WTC11 (cell line): ENCODE data around the gene RGL2.

ENCODE experiments used
- FOXJ3 ChIP-seq: sonication (generic); formaldehyde crosslinking; IDR thresholded peaks from 2 replicates; pipeline ENCODE4 v1.9.0; 2021; ENCODE audit warnings: missing genetic modification reagents, mild to moderate bottlenecking, borderline replicate concordance
- NFYB ChIP-seq: sonication (generic); formaldehyde crosslinking; conservative IDR thresholded peaks from 2 replicates; pipeline ENCODE4 v1.8.0; 2022; ENCODE audit warnings: low read depth, missing genetic modification reagents
- ZBTB21 ChIP-seq: sonication (generic); formaldehyde crosslinking; IDR thresholded peaks from 2 replicates; pipeline ENCODE4 v1.8.1; 2023; ENCODE audit warnings: mild to moderate bottlenecking, missing genetic modification reagents, borderline replicate concordance
- TF ChIP-seq, protein P1 (sequence below): sonication (generic); formaldehyde crosslinking; conservative IDR thresholded peaks from 2 replicates; pipeline ENCODE4 v1.8.1; 2022; ENCODE audit warnings: mild to moderate bottlenecking, missing genetic modification reagents
- TF ChIP-seq, protein P2 (sequence below): fragments of 200-600 bp; IDR thresholded peaks from 2 replicates; pipeline ENCODE4 v1.8.0; 2022; ENCODE audit warnings: antibody characterized with exemption
- TF ChIP-seq, protein P3 (sequence below): sonication (generic); formaldehyde crosslinking; IDR thresholded peaks from 2 replicates; pipeline ENCODE4 v1.8.0; 2022; ENCODE audit warnings: mild to moderate bottlenecking, missing genetic modification reagents
- TF ChIP-seq, protein P4 (sequence below): sonication (generic); formaldehyde crosslinking; IDR thresholded peaks from 2 replicates; pipeline ENCODE4 v1.8.1; 2023; ENCODE audit warnings: mild to moderate bottlenecking, missing genetic modification reagents, borderline replicate concordance

DNA sequence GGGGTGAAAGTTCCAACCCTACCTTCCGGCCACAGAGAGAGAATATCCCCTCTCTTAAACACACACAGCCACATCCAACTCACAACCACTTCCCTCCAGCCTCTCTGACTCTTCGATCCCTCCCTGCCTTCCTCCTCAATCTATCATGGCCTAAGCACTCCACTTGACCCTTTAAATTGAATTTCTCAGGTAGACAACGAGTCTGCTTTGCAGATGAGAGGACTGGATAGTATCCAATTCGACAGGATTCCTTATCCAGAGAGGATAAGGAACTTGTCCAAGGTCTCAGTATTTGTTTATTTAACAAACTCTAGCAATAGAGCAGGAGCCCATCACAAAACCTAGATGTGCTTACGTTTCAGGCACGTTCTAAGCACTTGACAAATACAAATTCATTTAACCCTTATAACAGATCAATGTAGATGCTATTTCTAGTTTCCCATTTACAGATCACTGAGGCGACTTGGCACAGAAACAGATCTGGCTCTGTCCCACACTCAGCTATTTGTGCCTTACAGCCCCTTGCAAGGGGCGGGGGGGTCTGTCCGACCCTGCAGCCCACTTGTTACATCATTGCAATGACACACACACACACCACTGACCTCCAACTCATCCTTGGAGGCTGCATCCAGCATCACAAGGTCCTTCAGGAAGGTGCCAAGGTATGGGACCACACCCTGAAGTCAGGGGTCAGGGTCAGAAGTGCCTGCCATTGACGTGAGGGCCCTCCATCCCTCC lies 4.5 kb downstream of the RGL2 start:
- TF ChIP-seq, protein P1, sequence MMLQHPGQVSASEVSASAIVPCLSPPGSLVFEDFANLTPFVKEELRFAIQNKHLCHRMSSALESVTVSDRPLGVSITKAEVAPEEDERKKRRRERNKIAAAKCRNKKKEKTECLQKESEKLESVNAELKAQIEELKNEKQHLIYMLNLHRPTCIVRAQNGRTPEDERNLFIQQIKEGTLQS (CRISPR knock-in tag) = no peak
- TF ChIP-seq, protein P2, sequence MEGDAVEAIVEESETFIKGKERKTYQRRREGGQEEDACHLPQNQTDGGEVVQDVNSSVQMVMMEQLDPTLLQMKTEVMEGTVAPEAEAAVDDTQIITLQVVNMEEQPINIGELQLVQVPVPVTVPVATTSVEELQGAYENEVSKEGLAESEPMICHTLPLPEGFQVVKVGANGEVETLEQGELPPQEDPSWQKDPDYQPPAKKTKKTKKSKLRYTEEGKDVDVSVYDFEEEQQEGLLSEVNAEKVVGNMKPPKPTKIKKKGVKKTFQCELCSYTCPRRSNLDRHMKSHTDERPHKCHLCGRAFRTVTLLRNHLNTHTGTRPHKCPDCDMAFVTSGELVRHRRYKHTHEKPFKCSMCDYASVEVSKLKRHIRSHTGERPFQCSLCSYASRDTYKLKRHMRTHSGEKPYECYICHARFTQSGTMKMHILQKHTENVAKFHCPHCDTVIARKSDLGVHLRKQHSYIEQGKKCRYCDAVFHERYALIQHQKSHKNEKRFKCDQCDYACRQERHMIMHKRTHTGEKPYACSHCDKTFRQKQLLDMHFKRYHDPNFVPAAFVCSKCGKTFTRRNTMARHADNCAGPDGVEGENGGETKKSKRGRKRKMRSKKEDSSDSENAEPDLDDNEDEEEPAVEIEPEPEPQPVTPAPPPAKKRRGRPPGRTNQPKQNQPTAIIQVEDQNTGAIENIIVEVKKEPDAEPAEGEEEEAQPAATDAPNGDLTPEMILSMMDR = no peak
- TF ChIP-seq, protein P3, sequence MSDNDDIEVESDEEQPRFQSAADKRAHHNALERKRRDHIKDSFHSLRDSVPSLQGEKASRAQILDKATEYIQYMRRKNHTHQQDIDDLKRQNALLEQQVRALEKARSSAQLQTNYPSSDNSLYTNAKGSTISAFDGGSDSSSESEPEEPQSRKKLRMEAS (CRISPR knock-in tag) = no peak
- TF ChIP-seq ZBTB21 (CRISPR knock-in tag) (no peak), FOXJ3 (CRISPR knock-in tag) (no peak), NFYB (CRISPR knock-in tag) (no peak)
- TF ChIP-seq, protein P4, sequence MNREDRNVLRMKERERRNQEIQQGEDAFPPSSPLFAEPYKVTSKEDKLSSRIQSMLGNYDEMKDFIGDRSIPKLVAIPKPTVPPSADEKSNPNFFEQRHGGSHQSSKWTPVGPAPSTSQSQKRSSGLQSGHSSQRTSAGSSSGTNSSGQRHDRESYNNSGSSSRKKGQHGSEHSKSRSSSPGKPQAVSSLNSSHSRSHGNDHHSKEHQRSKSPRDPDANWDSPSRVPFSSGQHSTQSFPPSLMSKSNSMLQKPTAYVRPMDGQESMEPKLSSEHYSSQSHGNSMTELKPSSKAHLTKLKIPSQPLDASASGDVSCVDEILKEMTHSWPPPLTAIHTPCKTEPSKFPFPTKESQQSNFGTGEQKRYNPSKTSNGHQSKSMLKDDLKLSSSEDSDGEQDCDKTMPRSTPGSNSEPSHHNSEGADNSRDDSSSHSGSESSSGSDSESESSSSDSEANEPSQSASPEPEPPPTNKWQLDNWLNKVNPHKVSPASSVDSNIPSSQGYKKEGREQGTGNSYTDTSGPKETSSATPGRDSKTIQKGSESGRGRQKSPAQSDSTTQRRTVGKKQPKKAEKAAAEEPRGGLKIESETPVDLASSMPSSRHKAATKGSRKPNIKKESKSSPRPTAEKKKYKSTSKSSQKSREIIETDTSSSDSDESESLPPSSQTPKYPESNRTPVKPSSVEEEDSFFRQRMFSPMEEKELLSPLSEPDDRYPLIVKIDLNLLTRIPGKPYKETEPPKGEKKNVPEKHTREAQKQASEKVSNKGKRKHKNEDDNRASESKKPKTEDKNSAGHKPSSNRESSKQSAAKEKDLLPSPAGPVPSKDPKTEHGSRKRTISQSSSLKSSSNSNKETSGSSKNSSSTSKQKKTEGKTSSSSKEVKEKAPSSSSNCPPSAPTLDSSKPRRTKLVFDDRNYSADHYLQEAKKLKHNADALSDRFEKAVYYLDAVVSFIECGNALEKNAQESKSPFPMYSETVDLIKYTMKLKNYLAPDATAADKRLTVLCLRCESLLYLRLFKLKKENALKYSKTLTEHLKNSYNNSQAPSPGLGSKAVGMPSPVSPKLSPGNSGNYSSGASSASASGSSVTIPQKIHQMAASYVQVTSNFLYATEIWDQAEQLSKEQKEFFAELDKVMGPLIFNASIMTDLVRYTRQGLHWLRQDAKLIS = no peak
